Measurements from ENCODE around the gene HMGA1.
"Not testable (repeated sequence)": the region's sequence is repeated elsewhere in the genome, so short reads cannot be mapped to it uniquely, and the experiment has no call there.

HMGA1 gene

GRCh38 chr6:34246249-34246562 lies 9.5 kb downstream of the HMGA1 start:
- DNase-seq (ENCODE audit: low read depth): no peak
- no peak for TF ChIP-seq CTCF (IDR thresholded peaks at IDR 0.05; ENCODE audit: low read length, missing control alignments)
- no peak overlapping the region for H3K4me3 ChIP-seq (replicated peaks; ENCODE audit: low read depth, low read length)

GRCh38 chr6:34246563-34247391 lies 10.1 kb downstream of the HMGA1 start:
- peak; percentile 53 for TF ChIP-seq CTCF (IDR thresholded peaks at IDR 0.05; ENCODE audit: low read length, missing control alignments)
- DNase-seq (ENCODE audit: low read depth): no peak
- no peak overlapping the region for H3K4me3 ChIP-seq (replicated peaks; ENCODE audit: low read depth, low read length)

- TF ChIP-seq CTCF (IDR thresholded peaks at IDR 0.05; ENCODE audit: low read length, missing control alignments): no peak
- DNase-seq (ENCODE audit: low read depth): no peak
- H3K4me3 ChIP-seq (replicated peaks; ENCODE audit: low read depth, low read length): peak overlapping the region; percentile 81
These were observed 11.0 kb downstream of the HMGA1 start for GRCh38 chr6:34247481-34248197.

GRCh38 chr6:34248198-34248726 lies 11.6 kb downstream of the HMGA1 start:
- DNase-seq (ENCODE audit: low read depth): no peak
- H3K4me3 ChIP-seq (replicated peaks; ENCODE audit: low read depth, low read length): peak overlapping the region; percentile 81
- no peak for TF ChIP-seq CTCF (IDR thresholded peaks at IDR 0.05; ENCODE audit: low read length, missing control alignments)

- TF ChIP-seq CTCF (IDR thresholded peaks at IDR 0.05; ENCODE audit: low read length, missing control alignments): peak; percentile 50
- H3K4me3 ChIP-seq (replicated peaks; ENCODE audit: low read depth, low read length): peak within 1 kb of the TSS; percentile 81
- DNase-seq (ENCODE audit: low read depth): peak; percentile 95
These were observed 12.2 kb downstream of the HMGA1 start, which contains the start of gene SMIM29 for GRCh38 chr6:34248727-34249468. TSS of gene SMIM29 (minus strand) at chr6:34249006. CDS start at chr6:34247791, 1,215 bp downstream.

GRCh38 chr6:34249469-34250261 lies 13.0 kb downstream of the HMGA1 start:
- TF ChIP-seq CTCF (IDR thresholded peaks at IDR 0.05; ENCODE audit: low read length, missing control alignments): no peak
- no peak for DNase-seq (ENCODE audit: low read depth)
- H3K4me3 ChIP-seq (replicated peaks; ENCODE audit: low read depth, low read length): peak overlapping the region; percentile 81

- DNase-seq (ENCODE audit: low read depth); H3K4me3 ChIP-seq (replicated peaks; ENCODE audit: low read depth, low read length): not testable (repeated sequence)
These were observed 15.7 kb downstream of the HMGA1 start for GRCh38 chr6:34252395-34252794.
